Caki2 (cell line): ENCODE data around the gene FBXO30. TPM values are rescaled to one million over a fixed set of nuclear protein-coding genes. Genes with fewer than 3 reads are reported as not detected.
A peak's percentile ranks its signal among the peaks of the same experiment; 100 is the strongest.

Experiments
- DNase-seq: peaks from one replicate; pipeline ENCODE4 v3.0.0-alpha.2; 2015; ENCODE audit warnings: low read depth
- in situ Hi-C: cut with HindIII; loops from 2 replicates; pipeline ENCODE4 v1.10.0; 2016; ENCODE audit warnings: low sequenced_read_pairs, low pct_unique_long_range_greater_than_20kb, mixed read lengths
- total RNA-seq: library from RNA; depleted of rRNA; stranded (reverse); fragments of >200 nt; shearing (Covaris generic); gene quantifications from 2 replicates; pipeline ENCODE4 v1.2.3, GENCODE V29; 2014; ENCODE audit warnings: low replicate concordance; rRNA removed

FBXO30 gene
- total RNA-seq, 1 experiment from 2014 or later, result 5.0 TPM

- no peak for DNase-seq
- in situ Hi-C loops, result no loop called here
These were observed 30.8 kb downstream of the FBXO30 start for GRCh38 chr6:145783796-145784195.

GRCh38 chr6:145772846-145773245, 41.7 kb downstream of the FBXO30 start:
- DNase-seq, result no peak
- in situ Hi-C loops, result no loop called here

- in situ Hi-C loops, result no loop called here
- no peak for DNase-seq
These were observed 49.1 kb downstream of the FBXO30 start for GRCh38 chr6:145765449-145765848.

- no peak for DNase-seq
- in situ Hi-C loops, result no loop called here
These were observed 50.9 kb downstream of the FBXO30 start for GRCh38 chr6:145763742-145764141.

GRCh38 chr6:145761584-145761983, 53.0 kb downstream of the FBXO30 start:
- in situ Hi-C loops, result no loop called here
- DNase-seq, result no peak

- in situ Hi-C loops, result no loop called here
- DNase-seq, result no peak
These were observed 56.5 kb downstream of the FBXO30 start for GRCh38 chr6:145758113-145758512.

GRCh38 chr6:145756170-145756662, 58.4 kb downstream of the FBXO30 start:
- in situ Hi-C loops, result no loop called here
- peak; percentile 24 for DNase-seq

- DNase-seq, result no peak
- in situ Hi-C loops, result no loop called here
These were observed 58.9 kb downstream of the FBXO30 start for GRCh38 chr6:145755682-145756081.

GRCh38 chr6:145752638-145753037, 62.0 kb downstream of the FBXO30 start:
- DNase-seq, result no peak
- in situ Hi-C loops, result no loop called here

- in situ Hi-C loops, result no loop called here
These were observed 65.0 kb downstream of the FBXO30 start for GRCh38 chr6:145749632-145750031.

GRCh38 chr6:145745861-145746260, 68.7 kb downstream of the FBXO30 start:
- in situ Hi-C loops, result no loop called here
- no peak for DNase-seq

More at GRCh38 chr6:145749632-145750031, 65.0 kb downstream of the FBXO30 start:
- peak; percentile 55 for DNase-seq

GRCh38 chr6:145744619-145745018, 70.0 kb downstream of the FBXO30 start:
- DNase-seq, result no peak
- in situ Hi-C loops, result no loop called here

Other genes with a start within 250 kb of the FBXO30 start
- gene EPM2A, start 79.3 kb downstream of the FBXO30 start, total RNA-seq, result 1.8 and 6.2 TPM in 2 replicates
- 6.0 and 15.6 TPM in 2 replicates for gene SHPRH, start 149.6 kb upstream of the FBXO30 start, total RNA-seq
- 0.20 and 0.41 TPM in 2 replicates for gene GRM1, start 214.3 kb upstream of the FBXO30 start, total RNA-seq